ENCODE data around the gene NRG2.

GRCh38 chr5:140035881-140036280, 7.2 kb downstream of the NRG2 start:
- TF ChIP-seq, protein P1, sequence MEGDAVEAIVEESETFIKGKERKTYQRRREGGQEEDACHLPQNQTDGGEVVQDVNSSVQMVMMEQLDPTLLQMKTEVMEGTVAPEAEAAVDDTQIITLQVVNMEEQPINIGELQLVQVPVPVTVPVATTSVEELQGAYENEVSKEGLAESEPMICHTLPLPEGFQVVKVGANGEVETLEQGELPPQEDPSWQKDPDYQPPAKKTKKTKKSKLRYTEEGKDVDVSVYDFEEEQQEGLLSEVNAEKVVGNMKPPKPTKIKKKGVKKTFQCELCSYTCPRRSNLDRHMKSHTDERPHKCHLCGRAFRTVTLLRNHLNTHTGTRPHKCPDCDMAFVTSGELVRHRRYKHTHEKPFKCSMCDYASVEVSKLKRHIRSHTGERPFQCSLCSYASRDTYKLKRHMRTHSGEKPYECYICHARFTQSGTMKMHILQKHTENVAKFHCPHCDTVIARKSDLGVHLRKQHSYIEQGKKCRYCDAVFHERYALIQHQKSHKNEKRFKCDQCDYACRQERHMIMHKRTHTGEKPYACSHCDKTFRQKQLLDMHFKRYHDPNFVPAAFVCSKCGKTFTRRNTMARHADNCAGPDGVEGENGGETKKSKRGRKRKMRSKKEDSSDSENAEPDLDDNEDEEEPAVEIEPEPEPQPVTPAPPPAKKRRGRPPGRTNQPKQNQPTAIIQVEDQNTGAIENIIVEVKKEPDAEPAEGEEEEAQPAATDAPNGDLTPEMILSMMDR (IDR thresholded peaks at IDR 0.05; ENCODE audit: control extremely low read depth in 1 of 3, insufficient read depth in 1 of 3, low read depth in 1 of 3, low read length in 3 of 3): no peak
- TF ChIP-seq CEBPB (IDR thresholded peaks at IDR 0.05; ENCODE audit: low read depth, low read length) (no peak), GTF2F1 (IDR thresholded peaks at IDR 0.05; ENCODE audit: borderline replicate concordance, low read depth, low read length) (no peak), JUND (IDR thresholded peaks at IDR 0.05; ENCODE audit: low read length) (no peak), RBBP5 (IDR thresholded peaks at IDR 0.05; ENCODE audit: borderline replicate concordance, low read depth, low read length) (no peak), MAX (IDR thresholded peaks at IDR 0.05) (no peak), CREB1 (IDR thresholded peaks at IDR 0.05) (no peak)

Measured in H1 (cell line).